ENCODE results near the gene SMIM12.

Gene SMIM12, protein sequence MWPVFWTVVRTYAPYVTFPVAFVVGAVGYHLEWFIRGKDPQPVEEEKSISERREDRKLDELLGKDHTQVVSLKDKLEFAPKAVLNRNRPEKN

DNA sequence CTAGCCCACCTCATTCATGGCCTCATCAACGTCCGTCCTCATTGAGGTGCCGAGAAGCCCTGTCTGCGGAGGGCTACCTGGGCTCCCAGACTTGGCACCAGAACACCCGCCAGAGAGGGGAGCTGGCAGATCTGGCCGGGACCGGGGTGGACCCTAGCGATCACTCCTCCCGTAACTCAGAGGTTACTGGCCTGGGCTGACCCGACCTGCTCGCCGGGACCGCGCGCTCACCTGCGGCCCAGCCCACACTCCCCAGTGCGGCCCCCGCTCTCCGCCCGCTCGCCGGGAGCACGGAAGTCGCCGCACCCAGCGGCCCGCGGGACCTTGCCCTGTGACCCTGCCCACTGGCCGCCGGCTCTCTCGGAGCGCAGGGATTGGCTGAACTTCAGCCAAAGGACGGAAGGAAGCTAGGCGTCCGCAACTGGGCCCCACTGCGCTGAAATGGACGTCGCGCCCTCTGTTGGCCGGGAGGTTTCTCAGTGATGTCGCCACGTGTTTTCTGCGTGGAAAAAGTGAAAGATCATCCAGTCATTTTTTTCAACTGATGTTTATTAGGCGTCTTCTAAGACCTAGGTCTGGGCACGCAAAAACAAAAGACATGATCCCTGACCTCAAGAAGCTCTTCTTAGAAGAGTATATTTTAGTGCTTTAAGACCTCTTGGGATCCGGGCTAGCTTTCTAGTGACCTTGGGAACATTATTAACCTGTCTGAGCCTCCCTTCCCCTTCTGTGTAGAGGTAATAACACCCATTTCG is at the start of gene SMIM12:
TSS of gene SMIM12 (minus strand) at position 304 of the 755 bp plus-strand sequence. CDS start 3,772 bp downstream, outside the sequence.
- peak; percentile 86 to 90 for DNase-seq (ENCODE audit: low read depth in 2 of 2)

DNA sequence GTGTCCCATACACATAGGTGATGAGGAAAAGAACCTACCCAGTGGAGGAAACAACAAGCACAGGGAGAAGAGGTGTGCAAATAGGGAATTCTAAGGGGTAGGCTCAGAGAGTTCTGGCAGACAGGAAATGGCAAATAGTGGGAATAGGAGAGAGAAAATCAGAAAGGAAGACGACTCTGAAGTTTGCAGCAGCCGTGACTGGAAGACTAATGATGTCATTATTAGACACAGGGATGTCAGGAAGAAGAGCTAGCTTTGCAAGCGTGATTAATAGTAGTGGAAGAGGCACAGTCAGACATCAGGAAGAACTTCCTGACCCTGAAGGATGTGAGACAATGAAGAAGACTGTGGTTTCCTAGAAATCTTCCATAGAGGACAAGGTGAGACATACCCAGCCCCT is 48.8 kb upstream of the SMIM12 start:
- no peak for DNase-seq (ENCODE audit: low read depth in 2 of 2)

DNA sequence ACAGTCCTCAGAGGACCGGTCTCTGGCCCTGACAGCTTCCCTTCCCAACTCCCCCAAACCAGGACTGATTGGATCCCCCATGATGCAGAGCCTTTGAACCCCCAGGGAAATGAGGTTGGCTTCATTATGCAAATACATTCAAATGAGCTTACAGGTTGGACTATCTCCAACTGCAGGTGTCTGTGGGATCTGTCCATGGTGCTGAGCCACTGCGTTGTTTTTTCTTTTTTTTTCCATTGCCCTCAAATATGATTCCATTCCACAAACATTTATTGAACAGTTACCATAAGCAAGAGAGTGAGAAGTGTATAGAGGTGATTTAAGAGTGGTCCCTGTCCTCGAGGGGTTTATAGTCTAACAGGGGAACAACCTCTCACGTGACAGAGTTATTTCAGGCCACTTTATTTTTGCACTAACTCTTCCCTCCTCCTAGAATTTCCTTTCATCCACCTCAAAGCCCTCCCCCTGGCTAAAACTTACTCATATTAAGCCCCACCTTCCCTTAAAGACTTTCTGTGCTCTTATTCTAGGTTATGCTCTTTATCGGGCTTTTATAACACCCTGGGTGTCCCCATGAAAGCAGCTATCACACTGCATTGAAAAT is 48.0 kb upstream of the SMIM12 start:
- DNase-seq (ENCODE audit: low read depth in 2 of 2): no peak

DNA sequence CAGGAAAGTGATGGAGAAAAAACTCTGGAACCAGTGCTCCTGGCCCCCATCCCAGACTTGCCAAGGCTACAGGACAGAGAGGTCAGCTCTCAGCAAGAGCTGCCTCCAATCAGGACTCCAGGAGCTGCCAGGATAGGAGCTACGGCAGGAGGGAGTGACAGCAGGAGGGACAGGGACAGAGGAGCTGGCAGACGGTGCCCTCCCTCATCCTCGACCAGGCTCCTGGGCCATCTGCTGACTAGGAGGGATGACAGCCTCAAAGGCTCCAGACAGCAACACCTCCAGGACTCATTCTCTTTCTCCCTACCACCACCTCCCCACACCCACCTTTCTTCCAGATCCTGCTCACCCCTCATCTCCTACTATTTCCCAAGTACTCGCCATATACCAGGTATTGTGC is 47.2 kb upstream of the SMIM12 start:
- DNase-seq (ENCODE audit: low read depth in 2 of 2): no peak

DNA sequence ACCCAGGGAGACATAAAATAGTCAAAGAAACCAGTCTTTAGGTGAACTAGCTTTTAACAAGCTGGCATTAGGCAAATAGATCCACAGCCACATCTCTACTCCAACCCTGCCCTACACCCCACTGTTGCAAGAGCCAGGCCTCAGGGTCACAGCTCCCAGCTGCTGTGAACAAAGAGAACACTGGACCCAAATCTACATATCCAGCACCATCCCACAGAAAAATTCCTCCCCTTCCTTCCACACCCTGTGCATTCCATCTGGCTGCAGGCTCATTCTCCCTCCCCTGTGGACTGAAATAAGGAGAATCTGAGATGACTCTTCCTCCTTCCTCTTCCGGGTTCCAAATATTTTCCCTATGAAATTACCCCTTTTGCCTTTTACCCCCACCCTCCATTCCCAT is 46.7 kb upstream of the SMIM12 start:
- no peak for DNase-seq (ENCODE audit: low read depth in 2 of 2)

DNA sequence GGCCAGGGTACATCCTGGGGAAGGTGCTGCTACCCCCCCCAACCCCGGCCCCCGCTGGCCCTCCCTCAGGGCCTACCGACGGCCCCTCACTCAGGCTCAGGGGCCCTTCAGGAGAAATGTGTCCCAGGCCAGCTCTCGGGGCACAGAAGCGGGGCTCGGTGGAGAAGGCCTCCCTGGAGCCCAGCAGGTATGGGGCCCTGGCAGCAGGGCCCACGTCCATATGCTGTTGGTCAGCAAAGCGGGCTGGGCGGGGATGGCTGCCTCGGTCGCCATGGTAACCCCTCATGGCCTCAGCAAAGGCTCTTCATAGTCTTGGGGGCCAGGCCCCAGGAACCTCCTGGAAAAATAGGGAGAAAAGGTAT is 45.5 kb upstream of the SMIM12 start:
- DNase-seq (ENCODE audit: low read depth in 2 of 2): no peak

DNA sequence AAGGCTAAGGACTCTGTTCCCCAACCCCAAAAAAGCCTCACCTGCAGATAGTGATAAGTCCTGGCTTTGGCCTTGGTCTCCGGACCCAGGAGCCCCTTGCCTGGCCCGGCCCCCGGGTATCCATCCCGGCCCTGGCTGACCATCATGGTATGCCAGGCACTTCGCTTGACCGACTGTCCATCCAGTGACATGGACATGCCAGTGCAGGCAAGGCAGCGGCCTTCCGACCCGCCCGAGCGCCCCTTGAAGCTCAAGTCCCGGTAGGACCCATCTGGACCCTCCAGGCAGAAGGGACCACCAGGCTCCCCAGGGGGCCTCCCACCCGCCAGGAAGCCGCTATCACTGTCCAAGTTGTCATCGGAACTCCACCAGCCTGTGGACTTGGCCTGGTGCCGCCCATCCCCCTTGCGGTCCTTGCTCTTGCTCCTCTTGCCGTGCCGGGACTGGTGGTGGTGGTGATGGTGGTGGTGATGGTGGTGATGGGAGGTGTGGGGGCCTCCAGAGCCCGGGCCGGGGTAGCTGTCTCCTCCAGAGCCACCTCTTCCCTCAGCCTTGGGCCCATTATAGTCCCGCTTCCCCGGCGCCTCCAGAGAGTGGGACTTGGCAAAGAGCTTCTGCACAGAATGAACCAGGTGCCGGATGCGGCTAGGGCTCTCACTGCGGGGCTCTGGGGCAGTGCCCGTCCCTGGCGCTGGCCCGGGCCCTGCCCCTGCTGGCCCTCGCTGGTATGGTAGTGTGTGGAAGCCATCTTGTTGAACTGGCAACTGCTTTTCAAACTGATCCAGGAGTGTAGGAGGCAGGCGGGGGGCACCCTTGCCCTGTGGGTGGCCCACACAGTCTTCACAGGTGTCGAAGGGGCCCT is 44.9 kb upstream of the SMIM12 start:
- DNase-seq (ENCODE audit: low read depth in 2 of 2): no peak

DNA sequence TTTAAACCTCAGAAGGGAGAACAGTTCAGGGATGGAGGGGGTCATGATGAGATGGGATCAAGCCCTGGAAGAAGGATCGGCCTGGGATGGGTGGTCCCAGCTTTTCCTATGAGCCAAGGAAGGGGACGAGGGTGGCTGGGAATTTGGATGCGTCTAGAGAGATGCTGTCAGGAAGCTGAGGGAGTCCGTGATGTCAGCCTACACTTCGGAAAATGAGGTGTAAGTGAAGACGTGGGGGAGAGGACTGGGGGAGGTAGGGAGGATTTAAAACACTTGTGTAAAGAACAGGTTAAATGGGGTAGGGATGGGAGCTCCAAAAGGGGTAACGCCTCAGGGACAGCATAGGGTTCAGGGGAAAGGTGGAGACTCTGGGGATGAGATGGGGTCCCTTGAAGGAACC is 42.4 kb upstream of the SMIM12 start:
- no peak for DNase-seq (ENCODE audit: low read depth in 2 of 2)

DNA sequence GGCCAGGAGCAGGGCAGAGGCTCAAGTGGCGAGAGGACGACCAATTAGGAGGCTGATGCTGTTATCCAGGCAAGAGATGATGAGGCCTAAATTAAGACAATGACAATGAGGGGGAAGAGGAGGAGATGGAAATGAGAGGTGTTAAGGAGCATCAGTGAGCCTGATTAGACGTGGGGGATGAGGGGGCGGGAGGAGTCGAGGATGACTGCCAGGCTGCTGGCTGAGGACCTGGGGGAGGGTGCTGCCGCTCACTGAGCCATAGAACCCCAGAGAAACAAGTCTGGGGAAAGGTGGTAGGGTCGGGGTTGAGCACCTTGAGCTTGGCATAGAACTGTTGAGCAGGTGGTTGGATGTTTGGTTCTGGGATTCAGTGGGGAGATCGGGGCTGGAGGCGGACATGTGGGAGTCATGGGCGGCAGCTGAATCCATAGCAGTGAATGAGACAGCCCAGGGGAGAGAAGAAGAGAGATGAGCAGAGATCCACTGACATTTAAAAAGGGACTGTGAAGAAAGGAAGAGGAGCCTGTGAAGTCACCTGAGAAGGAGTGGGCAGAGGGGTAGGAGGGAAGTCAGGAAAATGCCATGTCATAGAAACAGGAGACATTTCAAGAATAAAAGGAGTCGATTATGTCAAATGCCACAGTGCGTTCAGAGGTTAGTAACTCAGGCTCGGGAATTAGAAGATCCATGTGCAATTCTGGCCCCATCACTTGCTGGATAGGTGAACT is 41.4 kb upstream of the SMIM12 start:
- DNase-seq (ENCODE audit: low read depth in 2 of 2): no peak

DNA sequence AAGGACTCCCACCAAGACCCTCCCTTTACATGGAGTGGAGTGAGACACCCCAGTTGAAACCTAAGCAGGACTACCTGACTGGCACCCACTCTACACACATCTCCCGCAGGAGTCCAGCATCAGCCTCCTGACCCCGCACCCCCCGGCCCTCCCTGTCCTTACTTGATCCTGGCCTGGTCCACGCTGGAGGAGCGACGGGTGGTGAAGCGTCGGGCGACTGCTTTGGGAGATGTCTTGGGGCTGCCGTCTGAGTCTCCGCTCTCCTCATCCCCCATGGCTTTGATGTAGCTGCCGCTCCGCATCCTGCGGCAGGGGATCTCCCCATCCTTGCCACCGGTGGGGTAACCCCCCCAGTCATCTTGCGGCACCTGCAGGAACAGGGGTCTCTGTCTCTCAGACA is 40.4 kb upstream of the SMIM12 start:
- no peak for DNase-seq (ENCODE audit: low read depth in 2 of 2)

DNA sequence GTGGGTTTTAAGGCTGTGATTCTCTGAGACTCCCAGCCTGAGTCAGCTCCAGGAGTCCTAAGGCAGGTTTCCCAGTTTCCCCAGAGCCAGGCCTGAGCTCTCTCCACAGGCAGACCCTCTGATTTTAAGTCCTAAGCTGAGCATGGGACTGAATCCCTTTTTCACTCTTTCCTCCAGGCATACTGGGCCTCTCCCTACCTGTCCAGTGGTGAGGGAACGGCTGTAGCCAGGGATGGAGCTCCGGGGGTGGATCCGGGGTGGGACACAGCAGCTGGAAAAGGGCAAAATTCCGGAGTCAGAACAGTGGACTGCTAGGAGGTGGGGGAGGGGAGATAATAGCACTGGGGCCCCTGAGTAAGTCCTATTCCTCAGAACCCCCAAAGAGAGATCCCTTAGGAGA is 39.9 kb upstream of the SMIM12 start:
- no peak for DNase-seq (ENCODE audit: low read depth in 2 of 2)

DNA sequence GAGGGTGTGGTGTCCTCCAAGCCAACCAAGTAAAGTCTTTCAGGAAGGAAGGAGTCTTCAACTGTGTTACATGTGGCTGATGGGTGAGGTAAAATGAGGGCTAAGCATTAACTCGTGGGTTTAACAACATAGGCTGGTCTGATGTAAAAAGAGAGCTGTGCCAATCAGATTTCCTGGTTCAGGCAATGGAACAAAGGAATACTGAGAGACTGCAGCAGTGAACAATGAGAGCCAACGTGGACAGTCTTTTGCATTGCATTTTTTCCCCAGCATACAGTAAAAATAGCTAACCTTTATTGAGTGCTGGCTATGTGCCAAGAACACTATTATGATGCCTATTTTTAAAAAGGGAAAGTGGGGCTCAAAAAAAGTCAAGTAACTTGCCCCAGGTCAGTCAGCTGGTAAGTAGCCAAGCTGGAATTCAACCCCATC is 38.8 kb upstream of the SMIM12 start:
- no peak for DNase-seq (ENCODE audit: low read depth in 2 of 2)

DNA sequence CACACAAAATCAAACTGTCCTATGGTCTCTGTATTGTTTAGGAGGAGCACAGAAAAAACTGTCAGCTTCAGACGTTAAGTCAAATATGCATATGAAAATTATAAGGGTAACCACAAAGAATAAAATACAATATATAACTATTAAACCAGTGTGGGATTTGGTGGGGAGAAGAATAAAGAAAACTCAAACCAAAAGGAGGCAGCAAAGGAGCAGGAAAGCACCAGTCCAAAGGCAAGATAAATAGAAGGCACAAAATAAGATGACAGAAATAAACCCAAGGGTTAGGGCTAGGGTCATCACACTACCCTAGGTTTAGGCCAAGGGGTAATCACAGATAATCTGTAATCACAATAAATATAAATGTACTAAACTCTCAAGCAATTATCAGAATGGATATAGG is 37.1 kb upstream of the SMIM12 start:
- DNase-seq (ENCODE audit: low read depth in 2 of 2): no peak

DNA sequence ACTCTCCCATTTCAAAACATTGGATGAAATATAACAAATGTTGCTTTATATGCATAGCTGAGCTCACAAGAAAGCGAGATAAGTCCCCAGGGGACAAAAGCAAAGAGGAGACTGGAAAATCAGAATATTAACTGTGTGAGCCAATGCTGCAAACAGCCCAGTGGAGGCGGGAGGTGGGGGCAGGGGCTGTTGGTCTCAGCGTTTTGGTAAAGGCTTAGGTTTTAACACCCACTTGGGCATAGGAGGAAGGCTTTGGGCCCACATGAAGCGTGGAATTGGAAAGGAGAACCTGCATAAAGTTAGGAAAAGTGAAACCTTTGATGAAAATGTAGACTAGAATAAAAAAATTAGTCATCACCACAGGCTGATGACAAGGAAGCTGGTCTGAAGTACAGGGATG is 30.2 kb upstream of the SMIM12 start:
- no peak for DNase-seq (ENCODE audit: low read depth in 2 of 2)

DNA sequence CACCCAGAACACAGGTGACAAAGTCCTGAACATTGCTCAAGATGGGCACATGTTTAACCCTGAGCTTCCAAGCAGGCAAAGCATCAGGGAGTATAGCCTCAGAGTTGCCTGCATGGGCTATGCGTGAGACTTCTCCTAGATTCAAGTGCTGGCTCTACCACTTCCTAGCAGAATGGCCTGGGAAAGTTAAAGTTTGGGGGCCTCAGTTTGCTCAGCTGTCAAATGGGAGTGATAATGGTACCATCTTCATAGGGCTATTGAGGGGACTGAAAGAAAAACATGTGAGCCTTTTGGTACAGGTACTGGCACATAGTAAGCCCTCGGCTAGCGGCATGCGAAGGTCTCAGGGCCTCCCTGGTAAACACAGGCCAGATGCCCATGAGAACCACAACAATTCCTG is 28.0 kb upstream of the SMIM12 start:
- no peak for DNase-seq (ENCODE audit: low read depth in 2 of 2)

DNA sequence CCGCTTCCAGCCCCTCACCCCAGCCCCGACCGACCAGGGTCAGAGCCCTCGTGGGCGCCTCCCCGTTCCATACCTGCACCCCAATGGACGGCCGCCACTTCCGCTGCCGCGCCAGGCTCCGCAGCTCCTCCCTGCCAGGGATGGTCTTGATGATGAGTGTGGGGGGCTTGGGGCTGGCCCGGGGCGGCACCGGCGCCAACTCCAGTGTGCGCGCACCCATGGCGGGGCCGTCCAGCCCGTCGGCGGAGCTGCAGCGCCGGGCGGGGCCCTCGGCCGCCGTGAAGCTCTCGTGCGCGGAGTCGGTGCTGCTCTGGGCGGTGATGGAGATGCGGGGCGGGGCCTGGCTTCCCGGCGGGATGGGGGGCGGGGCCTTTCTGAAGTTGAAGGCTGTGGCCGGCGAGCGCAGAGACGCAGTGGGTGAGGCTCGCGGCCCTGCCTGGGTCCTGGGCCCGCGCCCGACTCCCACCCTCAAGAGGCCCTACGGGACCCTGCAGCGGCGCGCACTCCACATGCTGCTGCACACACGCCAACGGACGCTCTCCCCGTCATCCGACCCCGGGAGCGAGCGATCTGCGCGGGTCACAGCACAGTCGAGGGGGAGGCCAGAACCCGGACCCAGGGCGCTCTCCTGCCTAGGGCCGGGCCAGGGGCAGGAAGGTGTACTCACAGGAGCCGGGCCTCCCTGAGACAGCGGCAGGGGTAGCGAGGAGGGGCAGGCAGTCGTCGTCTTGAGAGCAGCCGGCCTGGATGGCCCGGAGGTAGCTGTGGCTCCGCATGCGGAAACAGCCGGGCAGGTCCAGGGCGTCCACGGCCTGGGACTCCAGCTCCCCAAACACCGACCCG is 26.1 kb upstream of the SMIM12 start:
- DNase-seq (ENCODE audit: low read depth in 2 of 2): peak; percentile 41 to 62

DNA sequence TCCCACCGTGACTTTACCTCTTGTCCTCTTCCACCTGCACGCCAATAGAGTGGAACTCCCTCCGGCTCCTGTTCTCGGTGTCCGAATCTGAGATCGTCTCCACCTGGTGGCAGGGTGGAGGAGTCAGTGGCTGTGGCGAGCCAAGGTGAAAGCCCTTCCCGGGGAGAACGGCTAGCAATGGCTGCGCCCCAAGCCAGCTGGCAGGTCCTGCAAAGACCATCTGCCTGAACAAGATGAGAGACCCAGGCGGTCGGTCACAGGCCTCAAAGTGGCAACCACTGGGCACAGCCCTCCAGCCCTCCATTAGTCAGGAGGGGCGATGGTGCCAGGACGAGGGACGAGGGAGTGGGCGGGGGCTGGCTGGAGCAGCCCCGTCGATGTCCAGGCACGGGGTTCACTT is 25.4 kb upstream of the SMIM12 start:
- no peak for DNase-seq (ENCODE audit: low read depth in 2 of 2)

DNA sequence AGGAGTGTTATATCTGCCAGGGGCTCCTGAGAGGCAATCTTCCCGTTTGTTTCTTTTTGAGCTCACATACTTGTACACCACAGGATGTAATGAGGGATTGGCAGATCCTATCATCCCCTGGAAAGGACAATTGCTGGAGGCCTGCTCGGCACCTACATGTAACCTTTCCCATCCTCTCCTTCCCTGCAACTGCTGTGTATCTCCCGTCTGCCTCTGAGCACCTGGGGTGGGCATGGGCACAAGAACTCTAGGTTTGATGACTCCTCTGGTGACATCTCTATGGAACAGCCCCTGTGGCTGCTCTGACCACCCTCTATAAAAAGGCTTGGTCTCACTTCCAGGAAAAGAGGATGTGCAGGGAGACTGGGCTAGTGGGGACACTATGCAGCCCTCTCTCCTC is 25.0 kb upstream of the SMIM12 start:
- DNase-seq (ENCODE audit: low read depth in 2 of 2): no peak

DNA sequence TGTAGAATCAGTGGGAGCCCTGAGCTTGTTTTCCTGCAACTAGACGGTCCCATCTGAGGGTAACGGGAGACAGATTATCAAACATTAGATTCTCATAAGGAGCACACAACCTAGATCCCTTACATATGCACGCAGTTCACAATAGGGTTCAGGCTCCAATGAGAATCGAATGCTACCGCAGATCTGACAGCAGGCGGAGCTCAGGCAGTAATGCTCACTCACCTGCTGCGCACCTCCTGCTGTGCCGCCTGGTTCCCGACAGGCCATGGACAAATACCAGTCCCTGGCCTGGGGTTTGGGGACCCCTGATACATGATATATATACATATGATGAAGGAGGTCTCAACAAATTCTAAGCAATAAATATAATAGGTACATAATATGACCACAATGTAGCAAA is 19.7 kb upstream of the SMIM12 start:
- DNase-seq (ENCODE audit: low read depth in 2 of 2): no peak

DNA sequence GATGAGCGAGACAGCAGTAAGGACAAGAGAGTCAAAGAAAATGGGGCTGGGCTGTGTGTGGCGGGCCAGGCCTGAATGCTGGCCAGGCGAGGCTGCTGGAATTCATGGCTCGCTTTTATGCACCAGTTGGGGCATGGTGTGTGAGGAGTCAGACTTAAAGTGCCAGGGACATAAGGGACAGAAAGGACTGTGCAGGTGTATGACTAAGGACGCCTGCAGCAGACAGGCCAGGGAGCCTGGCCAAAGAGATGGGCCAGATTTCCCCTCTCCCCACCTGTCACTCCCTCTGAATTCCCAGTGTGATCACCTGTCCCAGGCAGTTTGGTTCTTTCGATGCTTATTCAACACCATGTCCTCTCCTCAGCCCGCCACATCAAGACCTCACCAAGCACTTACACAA is 16.9 kb upstream of the SMIM12 start:
- no peak for DNase-seq (ENCODE audit: low read depth in 2 of 2)

All from stimulated activated CD4-positive, alpha-beta T cell treated with anti-CD3 and anti-CD28 coated beads, Interleukin-1b, Interleukin-23, amount 100 ng/mL, for 4 hours (primary cell).